B cell (primary cell): ENCODE data around the gene TRIM15.

ENCODE experiments used
- EZH2 ChIP-seq: IDR thresholded peaks from 2 replicates; pipeline ENCODE4 v1.6.1; 2012; ENCODE audit warnings: borderline replicate concordance, low read depth, mild to moderate bottlenecking, moderate library complexity, low read length; ENCODE audit not compliant: insufficient read depth, poor library complexity, severe bottlenecking
- TF ChIP-seq, protein P1 (sequence below): fragments of 200-600 bp; IDR thresholded peaks from one replicate; pipeline ENCODE4 v1.8.0; 2022; ENCODE audit warnings: antibody characterized with exemption, mild to moderate bottlenecking

DNA sequence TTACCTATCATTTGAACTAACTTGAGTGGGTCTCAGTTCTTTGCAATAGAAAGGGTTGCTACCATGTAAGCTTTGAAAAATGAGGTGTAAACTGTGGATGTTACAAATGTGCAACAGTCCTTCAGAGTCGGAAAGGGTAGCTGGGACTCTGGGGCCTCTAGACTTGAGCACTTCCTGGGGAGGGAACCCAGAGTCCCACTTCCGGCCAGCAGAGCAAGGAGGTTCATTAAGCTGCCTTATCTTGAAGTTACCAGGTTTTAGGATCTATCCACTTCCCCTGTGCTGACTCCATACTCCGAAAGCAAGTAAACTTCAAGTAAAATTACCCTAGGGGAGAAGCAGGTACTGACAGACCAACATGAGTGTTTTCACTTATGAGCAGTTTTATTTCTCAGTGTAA lies 11.8 kb upstream of the TRIM15 start:
- TF ChIP-seq, protein P1, sequence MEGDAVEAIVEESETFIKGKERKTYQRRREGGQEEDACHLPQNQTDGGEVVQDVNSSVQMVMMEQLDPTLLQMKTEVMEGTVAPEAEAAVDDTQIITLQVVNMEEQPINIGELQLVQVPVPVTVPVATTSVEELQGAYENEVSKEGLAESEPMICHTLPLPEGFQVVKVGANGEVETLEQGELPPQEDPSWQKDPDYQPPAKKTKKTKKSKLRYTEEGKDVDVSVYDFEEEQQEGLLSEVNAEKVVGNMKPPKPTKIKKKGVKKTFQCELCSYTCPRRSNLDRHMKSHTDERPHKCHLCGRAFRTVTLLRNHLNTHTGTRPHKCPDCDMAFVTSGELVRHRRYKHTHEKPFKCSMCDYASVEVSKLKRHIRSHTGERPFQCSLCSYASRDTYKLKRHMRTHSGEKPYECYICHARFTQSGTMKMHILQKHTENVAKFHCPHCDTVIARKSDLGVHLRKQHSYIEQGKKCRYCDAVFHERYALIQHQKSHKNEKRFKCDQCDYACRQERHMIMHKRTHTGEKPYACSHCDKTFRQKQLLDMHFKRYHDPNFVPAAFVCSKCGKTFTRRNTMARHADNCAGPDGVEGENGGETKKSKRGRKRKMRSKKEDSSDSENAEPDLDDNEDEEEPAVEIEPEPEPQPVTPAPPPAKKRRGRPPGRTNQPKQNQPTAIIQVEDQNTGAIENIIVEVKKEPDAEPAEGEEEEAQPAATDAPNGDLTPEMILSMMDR = no peak
- TF ChIP-seq EZH2 = no peak
